Measurements from ENCODE around the gene RFT1. TPM values are rescaled to one million over a fixed set of nuclear protein-coding genes. Genes with fewer than 3 reads are reported as not detected.

Gene RFT1
- total and polyA plus RNA-seq, 2 of the 13 experiments (the other 11 are each of a cell fraction or from before 2014, with no cell fraction given), result 23.2 to 37.0 TPM

DNA sequence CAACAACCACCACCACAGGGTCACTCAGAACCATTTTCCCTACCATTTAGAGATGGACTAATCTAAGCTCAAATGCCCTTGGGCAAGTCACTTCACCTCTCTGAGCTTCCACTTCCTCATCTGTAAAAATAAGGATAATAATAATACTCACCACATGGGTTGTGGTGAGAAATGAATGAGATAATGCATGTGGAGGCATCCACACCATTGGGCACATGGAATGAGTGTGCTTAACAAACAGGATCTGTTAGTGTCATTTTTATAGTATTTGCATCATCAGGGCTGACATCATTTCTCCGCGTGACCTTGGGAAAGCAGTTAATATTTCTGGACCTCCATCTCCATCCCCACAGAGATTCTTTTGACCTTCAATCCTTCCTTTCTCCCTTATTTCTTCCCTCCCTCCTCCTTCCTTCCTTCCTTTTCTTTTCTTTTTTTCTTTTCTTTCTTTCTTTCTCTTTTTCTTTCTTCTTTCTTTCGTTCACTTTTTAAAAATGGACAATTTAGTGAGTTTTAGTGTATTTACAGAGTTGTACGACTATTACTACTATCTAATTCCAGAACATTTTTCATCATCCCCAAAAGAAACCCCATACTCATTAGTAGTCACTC, 7.7 kb upstream of the RFT1 start:
- FAIRE-seq, result no peak
- BruUV-seq (replicated peaks), result no TSS peak
- no peak for DNase-seq (ENCODE audit: low spot score)
- TF ChIP-seq ZFP62 (CRISPR knock-in tag; IDR thresholded peaks at IDR 0.05) (no peak), ZNF253 (CRISPR knock-in tag; IDR thresholded peaks at IDR 0.05; ENCODE audit: borderline replicate concordance) (no peak), PAX8 (CRISPR knock-in tag; IDR thresholded peaks at IDR 0.05; ENCODE audit: borderline replicate concordance) (no peak)
- intact Hi-C loops (cut with micrococcal nuclease; ENCODE audit: unreplicated experiment), result no loop called here
- ChIA-PET CTCF (ENCODE audit: low intra/inter-chr PET ratio, low total read pairs) (no interaction called here), POLR2A (interaction anchor here (9.0 kb wide), 1 partner anchor 22 kb away, joined by 75 read pairs; the partner anchor contains the start of gene PRKCD)
- H3K27ac ChIP-seq (ENCODE audit: extremely low read length, insufficient read depth, low read length), result no peak overlapping the region
- no peak overlapping the region for H3K4me3 ChIP-seq (replicated peaks in 1 of 3; ENCODE audit: insufficient read depth in 1 of 3, low read depth in 2 of 3, low read length in 3 of 3)
- 49% methylated on average over 4 of the region's 4 CpGs for WGBS (ENCODE audit: low lambda C conversion rate)
- no peaks in the 10 kb centered on the region for H3K36me3 ChIP-seq (replicated peaks in 1 of 2; ENCODE audit: control insufficient read depth in 1 of 2, insufficient read depth in 2 of 2, low read length in 2 of 2)
- H2AFZ ChIP-seq (ENCODE audit: low read length), result no peak overlapping the region
- no peak overlapping the region for H3K4me2 ChIP-seq (ENCODE audit: low read depth, low read length)
- no peak for ATAC-seq
- no peaks in the 10 kb centered on the region for H3K9me3 ChIP-seq (ENCODE audit: low read length)
- no peaks in the 10 kb centered on the region for H3K79me2 ChIP-seq (ENCODE audit: insufficient read depth, low read length)
- peaks cover 65% of the 10 kb centered on the region for H3K4me1 ChIP-seq (ENCODE audit: insufficient read depth, low read length)
- no peaks in the 10 kb centered on the region for H4K20me1 ChIP-seq (ENCODE audit: insufficient read depth, low read length)
- H3K9ac ChIP-seq (ENCODE audit: insufficient read depth, low read depth, low read length), result no peak overlapping the region
- peaks cover 0 to 11% of the 10 kb centered on the region in 2 experiments; a peak in 3 of 5 replicates for H3K27me3 ChIP-seq (ENCODE audit: control insufficient read depth in 1 of 2, insufficient read depth in 2 of 2, low read length in 2 of 2)
- in situ Hi-C loops (cut with HindIII; ENCODE audit: extremely low pct_ligation_motif_present, low pct_unique_long_range_greater_than_20kb), result no loop called here

DNA sequence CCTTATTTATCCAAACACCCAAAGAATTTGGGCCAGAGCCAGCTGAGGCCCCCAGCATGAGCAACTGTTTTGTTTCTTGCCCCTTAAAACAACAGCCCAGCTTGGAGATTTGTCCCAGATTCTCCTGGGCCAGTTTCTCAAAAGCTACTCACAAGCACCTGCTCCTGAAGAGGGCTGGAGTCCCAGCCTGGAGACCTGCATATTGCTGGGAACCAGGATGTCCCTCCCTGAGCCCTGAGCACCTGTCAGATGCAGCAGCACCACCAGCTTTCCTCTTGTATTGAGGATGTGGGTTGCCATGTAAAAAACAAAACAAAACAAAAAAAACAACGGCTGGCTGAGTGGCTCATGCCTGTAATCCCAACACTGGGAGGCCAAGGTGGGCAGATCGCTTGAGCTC, 7.0 kb upstream of the RFT1 start:
- no peak overlapping the region for H3K9ac ChIP-seq (ENCODE audit: insufficient read depth, low read depth, low read length)
- H3K27me3 ChIP-seq (ENCODE audit: control insufficient read depth in 1 of 2, insufficient read depth in 2 of 2, low read length in 2 of 2), result peaks cover 0 to 4% of the 10 kb centered on the region in 2 experiments; a peak in 3 of 5 replicates
- H3K4me3 ChIP-seq (replicated peaks in 1 of 3; ENCODE audit: insufficient read depth in 1 of 3, low read depth in 2 of 3, low read length in 3 of 3), result no peak overlapping the region
- no peaks in the 10 kb centered on the region for H3K36me3 ChIP-seq (replicated peaks in 1 of 2; ENCODE audit: control insufficient read depth in 1 of 2, insufficient read depth in 2 of 2, low read length in 2 of 2)
- in situ Hi-C loops (cut with HindIII; ENCODE audit: extremely low pct_ligation_motif_present, low pct_unique_long_range_greater_than_20kb), result no loop called here
- no peak overlapping the region for H3K4me2 ChIP-seq (ENCODE audit: low read depth, low read length)
- ChIA-PET CTCF (ENCODE audit: low intra/inter-chr PET ratio, low total read pairs) (interaction anchor here (1.2 kb wide), 1 partner anchor 59 kb away, joined by 4 read pairs; no protein-coding TSS in a partner anchor), POLR2A (interaction anchor here (0.9 to 9.0 kb wide), 2 partner anchors 8 to 22 kb away, joined by 4 to 75 read pairs; partner anchors contain the start of gene PRKCD)
- BruUV-seq (replicated peaks), result no TSS peak
- intact Hi-C loops (cut with micrococcal nuclease; ENCODE audit: unreplicated experiment), result no loop called here
- H3K9me3 ChIP-seq (ENCODE audit: low read length), result no peaks in the 10 kb centered on the region
- H2AFZ ChIP-seq (ENCODE audit: low read length), result no peak overlapping the region
- FAIRE-seq (no peak), DNase-seq (ENCODE audit: low spot score) (no peak), ATAC-seq (no peak)
- H3K79me2 ChIP-seq (ENCODE audit: insufficient read depth, low read length), result no peaks in the 10 kb centered on the region
- H3K27ac ChIP-seq (ENCODE audit: extremely low read length, insufficient read depth, low read length), result no peak overlapping the region
- H3K4me1 ChIP-seq (ENCODE audit: insufficient read depth, low read length), result peaks cover 65% of the 10 kb centered on the region
- 10% methylated on average over 2 of the region's 2 CpGs for WGBS (ENCODE audit: low lambda C conversion rate)
- H4K20me1 ChIP-seq (ENCODE audit: insufficient read depth, low read length), result no peaks in the 10 kb centered on the region
- TF ChIP-seq MAFK (conservative IDR thresholded peaks at IDR 0.05 in 1 of 2, IDR thresholded peaks at IDR 0.05 in 1 of 2; ENCODE audit: low read length in 2 of 2), result no peak
- no peak for TF ChIP-seq RARG (CRISPR knock-in tag; IDR thresholded peaks at IDR 0.05; ENCODE audit: low read depth)
- TF ChIP-seq, protein P1, sequence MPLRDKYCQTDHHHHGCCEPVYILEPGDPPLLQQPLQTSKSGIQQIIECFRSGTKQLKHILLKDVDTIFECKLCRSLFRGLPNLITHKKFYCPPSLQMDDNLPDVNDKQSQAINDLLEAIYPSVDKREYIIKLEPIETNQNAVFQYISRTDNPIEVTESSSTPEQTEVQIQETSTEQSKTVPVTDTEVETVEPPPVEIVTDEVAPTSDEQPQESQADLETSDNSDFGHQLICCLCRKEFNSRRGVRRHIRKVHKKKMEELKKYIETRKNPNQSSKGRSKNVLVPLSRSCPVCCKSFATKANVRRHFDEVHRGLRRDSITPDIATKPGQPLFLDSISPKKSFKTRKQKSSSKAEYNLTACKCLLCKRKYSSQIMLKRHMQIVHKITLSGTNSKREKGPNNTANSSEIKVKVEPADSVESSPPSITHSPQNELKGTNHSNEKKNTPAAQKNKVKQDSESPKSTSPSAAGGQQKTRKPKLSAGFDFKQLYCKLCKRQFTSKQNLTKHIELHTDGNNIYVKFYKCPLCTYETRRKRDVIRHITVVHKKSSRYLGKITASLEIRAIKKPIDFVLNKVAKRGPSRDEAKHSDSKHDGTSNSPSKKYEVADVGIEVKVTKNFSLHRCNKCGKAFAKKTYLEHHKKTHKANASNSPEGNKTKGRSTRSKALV (CRISPR knock-in tag; IDR thresholded peaks at IDR 0.05), result no peak
- TF ChIP-seq MTA3 (CRISPR knock-in tag; IDR thresholded peaks at IDR 0.05), result no peak
- TF ChIP-seq CHD4 (IDR thresholded peaks at IDR 0.05; ENCODE audit: borderline replicate concordance, low read length), result no peak
- TF ChIP-seq TP53 (CRISPR knock-in tag; conservative IDR thresholded peaks at IDR 0.05), result no peak
- no peak for TF ChIP-seq PRMT3 (CRISPR knock-in tag; IDR thresholded peaks at IDR 0.05; ENCODE audit: borderline replicate concordance, low read depth)
- TF ChIP-seq, protein P2, sequence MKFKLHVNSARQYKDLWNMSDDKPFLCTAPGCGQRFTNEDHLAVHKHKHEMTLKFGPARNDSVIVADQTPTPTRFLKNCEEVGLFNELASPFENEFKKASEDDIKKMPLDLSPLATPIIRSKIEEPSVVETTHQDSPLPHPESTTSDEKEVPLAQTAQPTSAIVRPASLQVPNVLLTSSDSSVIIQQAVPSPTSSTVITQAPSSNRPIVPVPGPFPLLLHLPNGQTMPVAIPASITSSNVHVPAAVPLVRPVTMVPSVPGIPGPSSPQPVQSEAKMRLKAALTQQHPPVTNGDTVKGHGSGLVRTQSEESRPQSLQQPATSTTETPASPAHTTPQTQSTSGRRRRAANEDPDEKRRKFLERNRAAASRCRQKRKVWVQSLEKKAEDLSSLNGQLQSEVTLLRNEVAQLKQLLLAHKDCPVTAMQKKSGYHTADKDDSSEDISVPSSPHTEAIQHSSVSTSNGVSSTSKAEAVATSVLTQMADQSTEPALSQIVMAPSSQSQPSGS (CRISPR knock-in tag; IDR thresholded peaks at IDR 0.05), result no peak
- no peak for TF ChIP-seq ZNF530 (CRISPR knock-in tag; IDR thresholded peaks at IDR 0.05; ENCODE audit: low read depth)
